MCF 10A (cell line): ENCODE data around the gene PSME1. TPM values are rescaled to one million over a fixed set of nuclear protein-coding genes. Genes with fewer than 3 reads are reported as not detected.

Experiments used
- Bru-seq: library from RNA; stranded (reverse); fragments of 400-500 nt; gene quantifications from one replicate; lab custom pipeline; 2021; lab: Mats Ljungman, UMichigan
- BruChase-seq, 2 experiments: library from RNA; stranded (reverse); fragments of 400-500 nt; gene quantifications; one replicate each; lab custom pipeline; 2021; lab: Mats Ljungman, UMichigan
- BruUV-seq: library from RNA; stranded (reverse); fragments of 400-500 nt; replicated peaks from 2 replicates; lab custom pipeline; 2021; lab: Mats Ljungman, UMichigan
- CTCF ChIA-PET: fragments of 300-600 bp; sonication (Branson Sonifier 250); formaldehyde crosslinking; extraction: SDS; loops from one replicate; lab custom pipeline; 2021; ENCODE audit warnings: antibody characterized with exemption, inconsistent platforms; lab: Yijun Ruan, JAX
- POLR2A ChIA-PET: fragments of 300-600, 350-650 bp; sonication (Branson Sonifier 250); formaldehyde crosslinking; extraction: SDS; loops from one replicate; lab custom pipeline; 2020; ENCODE audit warnings: antibody characterized with exemption, inconsistent platforms; lab: Yijun Ruan, JAX
- DNase-seq: peaks from one replicate; pipeline ENCODE4 v3.0.0-alpha.2; 2018; ENCODE audit not compliant: unreplicated experiment
- H3K27ac Mint-ChIP-seq: one replicate; pipeline ENCODE4 v1.8.0; 2022; ENCODE audit warnings: mild to moderate bottlenecking, low read depth, mixed read lengths; ENCODE audit not compliant: unreplicated experiment
- H3K27me3 Mint-ChIP-seq: one replicate; pipeline ENCODE4 v1.8.0; 2022; ENCODE audit warnings: mixed read lengths; ENCODE audit not compliant: insufficient read depth, unreplicated experiment
- H3K36me3 Mint-ChIP-seq: one replicate; pipeline ENCODE4 v1.8.0; 2022; ENCODE audit warnings: mild to moderate bottlenecking, moderate library complexity, mixed read lengths; ENCODE audit not compliant: insufficient read depth, unreplicated experiment
- H3K4me1 Mint-ChIP-seq: one replicate; pipeline ENCODE4 v1.8.0; 2022; ENCODE audit warnings: mixed read lengths; ENCODE audit not compliant: insufficient read depth, unreplicated experiment
- H3K4me3 Mint-ChIP-seq: one replicate; pipeline ENCODE4 v1.8.0; 2022; ENCODE audit warnings: mild to moderate bottlenecking, moderate library complexity, mixed read lengths; ENCODE audit not compliant: unreplicated experiment
- H3K9me3 Mint-ChIP-seq: one replicate; pipeline ENCODE4 v1.8.0; 2022; ENCODE audit warnings: mixed read lengths; ENCODE audit not compliant: unreplicated experiment
- intact Hi-C: fragments of 100-400 bp; cut with micrococcal nuclease; formaldehyde crosslinking; loops from 2 replicates; pipeline ENCODE4 v1.14.1; 2022
- long read RNA-seq: library from polyadenylated mRNA; stranded (forward); transcript quantifications from one replicate; pipeline ENCODE4 v2.0.0, GENCODE V29; 2022
- total RNA-seq: library from RNA; stranded (reverse); gene quantifications from 2 replicates; pipeline ENCODE4 v1.2.3, GENCODE V29; 2022
- TF ChIP-seq, protein P1 (sequence below): fragments of 200-600 bp; IDR thresholded peaks from one replicate; pipeline ENCODE4 v1.8.0; 2022; ENCODE audit warnings: antibody characterized with exemption, mild to moderate bottlenecking; ENCODE audit not compliant: unreplicated experiment

The PSME1 gene
- 126 and 135 TPM in 2 replicates for total RNA-seq
- percentile 73 among the genes with signal in this experiment for Bru-seq, nascent RNA
- BruChase-seq, experiment 1, labeled RNA remaining after a 6-hour chase = percentile 88 among the genes with signal in this experiment
- BruChase-seq, experiment 2, labeled RNA remaining after a 2-hour chase = percentile 72 among the genes with signal in this experiment
- long read RNA-seq, transcript PSME1-201 (11 exons, 1,006 nt) = major isoform, 137 of 1,053 reads
- long read RNA-seq, partial matches to known transcripts = 898 of 1,053 reads
- long read RNA-seq, other reads (novel, unspliced or antisense) = 13 of 1,053 reads

DNA sequence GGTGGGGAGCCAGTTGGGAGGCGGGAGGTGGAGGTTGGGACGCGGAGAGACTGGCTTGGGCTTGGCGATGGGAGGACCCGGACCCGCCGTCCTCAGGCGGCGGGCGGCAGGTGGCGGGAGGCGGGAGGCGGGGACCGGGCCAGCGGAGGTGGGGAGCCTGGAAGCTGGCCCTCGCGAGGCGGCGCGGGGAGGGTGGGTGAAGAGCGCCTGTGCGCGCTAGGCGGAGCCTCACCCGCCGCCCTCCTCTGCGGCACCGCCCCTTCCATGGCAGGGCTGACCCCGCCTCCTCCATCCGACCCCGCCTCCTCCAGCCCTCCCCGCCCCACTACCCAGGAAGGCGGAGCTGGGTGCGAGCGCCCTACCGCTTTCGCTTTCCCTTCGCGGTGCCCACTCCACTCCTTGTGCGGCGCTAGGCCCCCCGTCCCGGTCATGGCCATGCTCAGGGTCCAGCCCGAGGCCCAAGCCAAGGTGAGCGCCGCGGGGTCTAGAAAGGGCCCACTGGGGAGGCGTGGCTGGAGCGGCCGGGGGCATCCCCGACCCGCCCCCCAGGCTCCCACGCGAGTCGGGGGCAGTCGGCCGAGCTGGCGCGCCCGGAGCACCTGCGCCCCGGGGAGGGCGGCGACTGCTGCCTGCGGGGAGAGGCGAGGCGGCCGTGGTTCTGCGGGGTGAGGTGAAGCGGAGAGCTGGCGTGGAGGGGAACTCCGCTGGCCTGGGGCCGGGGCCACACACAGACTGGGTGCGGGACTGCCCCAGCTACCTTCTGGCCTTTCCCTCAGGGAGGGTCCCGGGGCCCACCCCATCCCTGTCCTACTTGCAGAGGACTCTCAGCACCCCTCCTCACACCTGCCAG is at the start of gene PSME1:
PSME1 (plus strand) TSS at position 361 of the 850 bp plus-strand sequence; CDS start at position 430, 69 bp downstream.
- H3K4me1 Mint-ChIP-seq = peaks cover 42% of the 10 kb centered on the region
- TF ChIP-seq, protein P1, sequence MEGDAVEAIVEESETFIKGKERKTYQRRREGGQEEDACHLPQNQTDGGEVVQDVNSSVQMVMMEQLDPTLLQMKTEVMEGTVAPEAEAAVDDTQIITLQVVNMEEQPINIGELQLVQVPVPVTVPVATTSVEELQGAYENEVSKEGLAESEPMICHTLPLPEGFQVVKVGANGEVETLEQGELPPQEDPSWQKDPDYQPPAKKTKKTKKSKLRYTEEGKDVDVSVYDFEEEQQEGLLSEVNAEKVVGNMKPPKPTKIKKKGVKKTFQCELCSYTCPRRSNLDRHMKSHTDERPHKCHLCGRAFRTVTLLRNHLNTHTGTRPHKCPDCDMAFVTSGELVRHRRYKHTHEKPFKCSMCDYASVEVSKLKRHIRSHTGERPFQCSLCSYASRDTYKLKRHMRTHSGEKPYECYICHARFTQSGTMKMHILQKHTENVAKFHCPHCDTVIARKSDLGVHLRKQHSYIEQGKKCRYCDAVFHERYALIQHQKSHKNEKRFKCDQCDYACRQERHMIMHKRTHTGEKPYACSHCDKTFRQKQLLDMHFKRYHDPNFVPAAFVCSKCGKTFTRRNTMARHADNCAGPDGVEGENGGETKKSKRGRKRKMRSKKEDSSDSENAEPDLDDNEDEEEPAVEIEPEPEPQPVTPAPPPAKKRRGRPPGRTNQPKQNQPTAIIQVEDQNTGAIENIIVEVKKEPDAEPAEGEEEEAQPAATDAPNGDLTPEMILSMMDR = no peak
- H3K36me3 Mint-ChIP-seq = peaks cover 26% of the 10 kb centered on the region
- no peaks in the 10 kb centered on the region for H3K27me3 Mint-ChIP-seq
- H3K4me3 Mint-ChIP-seq = peak within 1 kb of the TSS; percentile 75
- no TSS peak for BruUV-seq
- H3K9me3 Mint-ChIP-seq = no peaks in the 10 kb centered on the region
- ChIA-PET CTCF (interaction anchor here (0.6 to 1.8 kb wide), 10 partner anchors 9 to 135 kb away, joined by 3 to 9 read pairs (median 4); partner anchors contain the start of genes IRF9 and PSME2), POLR2A (interaction anchor here (0.7 to 12.5 kb wide), 18 partner anchors 8 to 1306 kb away, joined by 3 to 252 read pairs (median 6); partner anchors contain the start of genes AP1G2, CHMP4A, DCAF11 and GMPR2)
- intact Hi-C loops = no loop called here
- peak within 1 kb of the TSS; percentile 86 for H3K27ac Mint-ChIP-seq
- DNase-seq = peak; percentile 89

- no TSS peak for BruUV-seq
- POLR2A ChIA-PET = interaction anchor here (0.7 kb wide), 1 partner anchor 9 kb away, joined by 3 read pairs; no protein-coding TSS in a partner anchor
- intact Hi-C loops = no loop called here
- H3K4me1 Mint-ChIP-seq = no peaks in the 10 kb centered on the region
- H3K27me3 Mint-ChIP-seq = peaks cover 8% of the 10 kb centered on the region
- DNase-seq = no peak
- peaks cover 11% of the 10 kb centered on the region for H3K36me3 Mint-ChIP-seq
- no peak overlapping the region for H3K27ac Mint-ChIP-seq
- no peak overlapping the region for H3K4me3 Mint-ChIP-seq
- TF ChIP-seq, protein P1 = no peak
- CTCF ChIA-PET = interaction anchor here (0.6 kb wide), 1 partner anchor 30 kb away, joined by 5 read pairs; no protein-coding TSS in a partner anchor
- H3K9me3 Mint-ChIP-seq = no peaks in the 10 kb centered on the region
Measured at GRCh38 chr14:24087004-24087403, 49.0 kb upstream of the PSME1 start.

GRCh38 chr14:24088095-24088494 is 47.9 kb upstream of the PSME1 start:
- Mint-ChIP-seq H3K9me3 (no peaks in the 10 kb centered on the region), H3K27me3 (no peaks in the 10 kb centered on the region), H3K4me3 (no peak overlapping the region), H3K4me1 (no peaks in the 10 kb centered on the region), H3K27ac (no peak overlapping the region), H3K36me3 (peaks cover 11% of the 10 kb centered on the region)
- ChIA-PET POLR2A (no interaction called here), CTCF (interaction anchor here (0.8 to 11.2 kb wide), 4 partner anchors 9 to 111 kb away, joined by 4 to 272 read pairs (median 5); no protein-coding TSS in a partner anchor)
- DNase-seq = no peak
- BruUV-seq = no TSS peak
- TF ChIP-seq, protein P1 = no peak
- intact Hi-C loops = no loop called here
